Hypothalamus (tissue), 51 donors: ENCODE data around the gene CTNNA2.

Source experiments
- DNase-seq, 51 donors: peaks; one replicate each; lab custom pipeline; 2025; lab: John Stamatoyannopoulos, UW

CTNNA2 gene

DNA sequence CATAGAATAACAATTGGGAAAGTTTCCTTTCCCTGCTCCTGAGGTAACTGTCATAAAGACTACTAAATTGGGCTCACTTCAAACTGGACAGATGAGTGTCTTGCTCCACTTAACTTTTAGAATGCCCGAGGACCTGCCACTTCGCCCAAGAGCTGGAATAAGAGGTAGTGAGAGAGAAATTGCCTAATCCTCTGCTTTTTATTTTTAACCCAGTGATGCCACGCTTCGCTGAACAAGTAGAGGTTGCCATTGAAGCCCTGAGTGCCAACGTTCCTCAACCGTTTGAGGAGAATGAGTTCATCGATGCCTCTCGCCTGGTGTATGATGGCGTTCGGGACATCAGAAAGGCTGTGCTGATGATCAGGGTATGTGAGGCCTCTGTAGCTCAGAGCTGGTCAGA, 1061.1 kb downstream of the CTNNA2 start:
- DNase-seq: no peak

DNA sequence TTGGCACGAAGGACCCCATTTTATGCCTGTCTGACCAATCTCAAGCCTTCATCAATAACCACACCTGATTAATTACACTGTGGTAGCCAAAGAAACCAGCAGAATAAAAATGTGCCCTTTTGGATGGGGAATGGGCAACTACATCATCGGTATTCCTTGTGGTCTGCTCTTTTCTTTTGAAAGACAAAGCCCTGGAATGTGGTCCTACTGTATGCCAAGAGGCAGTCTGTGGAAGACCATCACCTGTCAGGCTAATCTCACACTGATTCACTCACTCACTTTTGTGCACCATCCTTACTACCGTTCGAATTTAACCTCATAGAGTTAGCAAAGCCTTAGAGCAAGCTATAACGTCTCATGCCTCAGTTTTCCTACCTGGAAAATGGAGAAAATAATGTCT, 1066.9 kb downstream of the CTNNA2 start:
- DNase-seq: no peak

DNA sequence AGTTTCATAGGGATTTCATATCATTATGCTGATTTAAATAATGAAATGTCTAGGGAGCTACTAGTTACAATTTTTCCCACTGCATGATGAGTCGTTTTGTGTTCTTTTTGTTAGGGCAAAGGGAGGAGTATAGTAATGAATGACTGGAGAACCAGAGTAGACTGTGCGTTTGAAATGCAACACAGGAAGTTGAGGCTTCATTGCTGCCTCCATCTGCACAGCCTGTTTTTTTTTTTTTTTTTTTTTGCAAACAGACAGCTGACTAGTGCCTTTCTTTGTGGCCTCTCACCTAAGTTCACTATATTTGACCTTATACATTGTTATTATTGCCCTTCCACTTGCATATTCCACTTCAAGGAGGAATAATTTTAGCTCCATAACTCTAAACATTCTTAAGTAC, 1078.4 kb downstream of the CTNNA2 start:
- no peak for DNase-seq

DNA sequence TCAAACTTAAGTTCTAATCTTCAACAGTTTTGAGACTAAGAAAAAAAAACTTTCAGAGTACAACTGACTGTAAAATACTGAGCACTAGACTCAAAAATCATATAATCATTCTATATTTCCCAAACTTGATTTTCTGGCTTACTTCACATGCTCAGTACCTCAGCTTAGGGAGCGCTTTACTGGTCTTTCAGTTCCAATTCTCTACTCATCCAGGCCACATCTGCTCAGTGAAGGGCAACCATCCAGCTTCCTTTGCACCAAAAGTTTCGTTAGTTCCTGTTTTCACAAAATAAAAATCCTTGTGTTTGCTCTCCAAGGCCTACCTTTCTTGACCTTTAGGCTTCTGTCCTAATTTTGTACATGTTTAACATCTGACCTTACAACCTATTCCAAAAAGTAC, 1079.3 kb downstream of the CTNNA2 start:
- DNase-seq: no peak

DNA sequence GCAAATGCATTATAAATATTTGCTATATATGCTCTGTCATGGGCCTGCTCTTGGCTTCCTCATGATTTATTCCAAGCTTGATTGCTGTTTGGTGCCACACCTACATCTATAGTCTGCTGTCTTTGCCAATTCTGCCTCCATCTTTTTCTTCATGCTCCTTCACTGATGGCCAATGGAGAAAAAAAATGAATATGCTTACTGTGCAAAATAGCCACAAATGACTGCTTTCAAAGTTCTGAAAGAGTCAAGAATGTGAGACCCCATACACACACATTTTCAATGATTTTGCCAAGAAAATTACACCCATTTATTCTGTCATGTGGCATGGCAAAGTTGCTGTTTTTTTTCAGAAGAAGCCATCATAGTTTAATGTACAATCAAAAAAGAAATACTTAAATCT, 1097.3 kb downstream of the CTNNA2 start:
- DNase-seq: no peak

DNA sequence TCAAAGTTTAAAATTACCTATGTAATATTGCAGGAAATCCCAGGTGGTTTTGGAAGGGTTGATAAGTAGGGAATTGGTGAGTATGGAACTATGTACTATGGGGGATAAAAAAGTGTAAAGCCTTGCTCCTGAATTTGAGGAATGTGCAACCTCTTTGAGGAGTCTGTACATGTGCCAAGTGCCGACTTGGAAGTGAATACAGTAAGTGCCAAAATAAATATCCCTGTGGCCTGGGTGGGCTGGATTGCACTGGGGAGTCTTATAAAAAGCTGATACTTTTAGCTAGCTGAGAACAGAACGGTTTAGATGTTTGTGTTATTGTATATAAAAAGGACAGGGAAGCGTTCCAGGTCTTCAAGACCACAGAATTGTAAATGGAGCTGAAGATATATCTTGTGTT, 1108.8 kb downstream of the CTNNA2 start:
- no peak for DNase-seq

DNA sequence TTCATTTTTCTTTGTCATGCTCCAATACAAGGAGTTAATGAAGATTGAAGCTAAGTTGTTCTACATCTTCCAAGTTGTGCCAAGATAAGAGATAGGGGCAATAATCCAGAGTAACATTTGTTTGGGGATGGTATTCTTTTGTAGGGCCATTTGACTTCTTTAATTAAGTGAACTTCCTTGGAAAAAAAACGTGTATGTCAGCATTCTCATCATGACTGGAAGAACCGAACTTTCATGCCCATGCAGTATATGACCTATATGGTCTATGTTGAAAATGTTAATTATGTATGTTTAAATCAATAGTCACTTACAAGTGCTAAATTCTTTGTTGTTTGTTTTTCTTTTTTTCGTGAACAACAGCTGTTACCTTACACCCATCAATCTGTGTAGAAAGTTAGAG, 1111.2 kb downstream of the CTNNA2 start:
- DNase-seq: no peak

DNA sequence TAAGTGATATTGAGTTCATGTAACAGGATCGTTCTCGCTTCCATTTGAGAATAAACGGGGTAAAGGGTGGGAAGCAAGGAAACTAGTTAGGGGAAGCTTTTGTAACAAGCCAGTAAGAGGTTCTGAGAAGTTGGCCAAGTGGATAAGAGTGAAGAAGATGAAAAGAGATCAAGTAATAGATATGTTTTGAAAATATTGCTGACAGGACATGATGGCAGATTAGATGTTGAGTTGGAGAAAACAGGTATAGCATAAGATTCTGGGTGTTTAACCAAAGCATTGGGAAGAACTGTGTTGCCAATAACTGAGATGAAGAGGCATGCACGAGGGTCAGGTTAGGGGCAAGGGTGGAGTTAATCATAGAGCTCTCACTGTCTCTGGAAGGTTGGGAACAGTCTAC, 1121.7 kb downstream of the CTNNA2 start:
- no peak for DNase-seq

DNA sequence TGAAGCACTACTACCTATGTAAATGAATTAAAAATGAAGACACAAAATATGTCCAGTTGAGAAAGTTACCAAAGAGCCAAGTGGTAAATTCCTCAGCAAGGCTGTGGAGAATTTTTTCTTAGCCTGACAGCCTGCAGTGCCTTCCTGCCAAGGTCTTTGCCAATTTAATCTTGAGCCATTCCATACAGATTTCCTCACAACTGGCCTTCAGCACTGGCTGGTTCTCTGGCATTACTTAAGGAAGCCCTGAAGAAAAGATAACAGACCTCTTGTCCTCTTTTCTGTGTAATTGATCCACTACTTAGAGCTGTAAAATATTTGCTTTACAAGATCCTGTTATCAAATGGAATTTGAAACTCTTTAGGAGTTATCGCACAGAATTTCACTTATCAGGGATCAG, 1125.9 kb downstream of the CTNNA2 start:
- DNase-seq: no peak

DNA sequence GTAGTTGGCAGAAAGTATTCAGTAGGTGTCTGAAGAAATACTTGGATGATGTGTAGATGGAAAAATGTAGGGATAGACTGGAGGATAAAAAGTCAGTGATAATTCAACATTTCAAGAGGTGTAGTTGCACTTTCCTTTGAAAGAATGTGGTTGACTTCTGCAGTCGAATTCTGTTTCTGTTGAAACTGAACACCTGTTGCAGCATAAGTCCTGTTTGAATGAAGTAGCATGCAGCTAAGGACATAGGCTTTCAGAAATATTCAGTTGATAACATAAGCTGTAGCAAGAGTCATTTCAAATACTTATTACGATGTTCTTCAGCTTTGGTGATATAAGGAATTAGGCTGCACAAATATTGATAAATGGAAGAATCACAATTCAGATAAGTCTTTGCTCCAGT, 1129.6 kb downstream of the CTNNA2 start:
- DNase-seq: no peak

DNA sequence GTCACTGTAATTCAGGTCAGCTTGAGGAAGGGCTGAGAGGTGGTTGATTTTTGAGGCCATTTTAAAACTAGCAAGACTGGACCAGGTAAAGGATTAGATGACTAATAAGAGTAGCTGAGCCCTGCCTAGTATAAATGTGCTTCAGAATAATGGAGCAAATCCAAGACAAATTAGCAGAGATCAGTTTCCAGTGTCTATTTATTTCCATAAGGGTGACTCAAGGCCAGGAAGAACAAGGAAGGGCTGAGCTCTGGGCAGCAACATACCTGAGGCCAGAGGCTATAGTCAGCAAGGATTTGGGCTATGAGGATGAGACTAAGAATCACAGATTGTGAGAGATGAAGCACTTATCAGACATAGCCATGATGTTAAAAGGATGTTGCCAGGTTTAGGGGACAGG, 1130.7 kb downstream of the CTNNA2 start:
- no peak for DNase-seq

DNA sequence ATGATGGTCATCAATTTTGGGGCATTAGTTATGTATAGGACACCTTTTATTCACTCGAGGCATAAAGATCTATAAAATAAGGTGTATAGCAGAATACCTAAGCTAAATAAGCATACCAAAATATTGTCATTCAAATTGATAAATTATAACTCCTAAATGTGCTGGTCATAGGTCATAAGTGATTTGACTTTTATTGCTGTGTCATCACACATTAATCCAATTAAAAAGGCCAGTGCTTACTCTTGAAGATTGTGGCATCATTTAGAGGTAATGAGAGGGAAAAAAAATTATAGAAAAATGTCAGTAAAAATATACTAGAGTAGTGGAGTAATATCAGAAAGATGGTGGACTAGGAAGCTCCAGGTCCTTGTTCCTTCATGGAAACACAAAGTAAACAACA, 1138.6 kb downstream of the CTNNA2 start:
- DNase-seq: no peak

DNA sequence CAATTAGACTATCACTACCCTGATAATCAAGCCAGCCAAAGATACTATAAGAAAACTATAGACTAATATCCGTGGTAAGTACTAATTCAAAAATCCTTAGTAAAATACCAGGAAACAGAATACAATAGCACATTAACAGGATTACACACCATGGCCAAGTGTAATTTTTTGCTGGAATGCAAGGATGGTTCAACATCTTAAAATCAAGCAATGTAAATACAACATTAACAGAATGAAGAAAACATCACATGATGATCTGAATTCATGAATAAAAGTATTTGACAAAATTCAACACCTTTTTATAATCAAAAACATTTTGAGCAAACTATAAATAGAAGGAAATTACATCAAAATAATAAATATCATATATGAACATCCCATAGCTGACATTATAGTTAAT, 1142.4 kb downstream of the CTNNA2 start:
- no peak for DNase-seq

DNA sequence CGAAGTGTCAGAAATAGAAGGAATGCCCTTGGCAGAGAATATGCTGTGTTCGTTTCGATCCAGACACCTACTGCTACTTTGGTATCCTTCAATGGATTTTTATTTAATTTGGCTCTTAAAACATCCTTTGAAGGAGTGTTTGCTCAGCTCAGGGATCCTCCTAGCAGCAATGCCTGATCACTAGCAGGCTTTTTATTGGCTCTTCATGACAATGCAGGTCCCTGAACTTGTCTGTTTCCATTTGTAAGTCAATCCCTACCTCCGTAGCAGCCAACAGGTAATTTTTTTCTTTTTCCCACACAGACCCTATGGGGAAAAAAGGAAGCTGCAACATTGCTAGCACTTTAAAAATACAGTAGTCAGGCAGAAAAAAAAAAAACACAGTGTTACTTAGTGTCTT, 1157.9 kb downstream of the CTNNA2 start:
- no peak for DNase-seq

DNA sequence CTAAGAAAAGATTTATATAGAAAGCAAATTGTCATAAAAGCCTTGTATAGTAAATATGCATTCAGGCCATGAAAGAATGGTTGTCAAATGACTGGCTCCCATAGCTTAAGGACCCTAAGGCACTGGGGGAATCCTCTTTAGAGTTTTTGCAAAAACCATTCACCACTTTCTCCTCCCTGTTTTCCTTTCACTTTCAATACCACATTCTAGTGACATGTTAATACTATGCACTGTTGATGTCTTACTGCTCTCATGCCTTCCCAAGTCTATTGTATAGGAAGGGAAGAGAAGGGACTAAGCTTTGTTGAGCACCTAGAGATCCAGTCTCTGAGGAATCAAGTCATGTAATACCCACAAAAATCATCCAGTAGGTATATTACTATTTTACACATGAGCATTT, 1174.7 kb downstream of the CTNNA2 start:
- DNase-seq: no peak

DNA sequence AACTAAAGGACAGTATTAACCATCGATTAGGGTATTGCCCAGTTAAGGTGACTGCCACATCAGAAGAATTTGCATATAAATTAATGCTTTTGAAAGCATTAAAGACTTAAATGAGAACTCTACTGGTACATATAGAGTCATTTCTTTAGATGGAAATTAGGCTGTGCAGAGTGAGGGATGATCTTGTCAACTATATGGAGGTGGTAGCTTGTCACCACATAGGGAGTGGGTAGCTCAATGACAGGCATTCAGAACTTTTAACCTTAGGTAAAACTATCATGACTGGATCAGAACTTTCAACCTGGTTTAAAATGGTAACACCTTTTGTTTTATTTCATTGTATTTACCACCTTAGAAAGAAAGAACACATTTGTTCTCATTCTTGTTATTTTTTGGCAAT, 1176.3 kb downstream of the CTNNA2 start:
- no peak for DNase-seq
